SK-N-SH (cell line): ENCODE data around the gene TRIM67. TPM values are rescaled to one million over a fixed set of nuclear protein-coding genes. Genes with fewer than 3 reads are reported as not detected.
A peak's percentile ranks its signal among the peaks of the same experiment; 100 is the strongest.

Experiments used
- CTCF ChIA-PET: fragments of 300-600, 350-600 bp; formaldehyde crosslinking; extraction: SDS; loops from one replicate; lab custom pipeline; 2021; lab: Yijun Ruan, JAX
- POLR2A ChIA-PET: fragments of 350-600 bp; sonication (Branson Sonifier 250); formaldehyde crosslinking; extraction: SDS; loops from one replicate; lab custom pipeline; 2020; ENCODE audit warnings: antibody characterized with exemption, inconsistent platforms; lab: Yijun Ruan, JAX
- DNase-seq: peaks from one replicate; pipeline ENCODE4 v3.0.0; 2012
- H2AFZ ChIP-seq: fragments of 200-600 bp; sonication (generic); 2 replicates; pipeline ENCODE4 v1.8.1; 2016; ENCODE audit warnings: antibody characterized with exemption, mild to moderate bottlenecking, low read depth
- H3F3A ChIP-seq: fragments of 200-600 bp; sonication (generic); replicated peaks from 2 replicates; pipeline ENCODE3; 2016; ENCODE audit warnings: antibody characterized with exemption, mild to moderate bottlenecking; ENCODE audit not compliant: insufficient read depth
- H3K27ac ChIP-seq, 2 experiments: fragments of 200-500 bp in 1 of 2; fragments of 200-600 bp in 1 of 2; sonication (Bioruptor generic) in 1 of 2; sonication (generic), shearing (Covaris generic) in 1 of 2; 2 replicates each; pipeline versions ENCODE4 v1.5.1 to v1.6.1; 2014 to 2016; ENCODE audit warnings: low read depth in 2 of 2, inconsistent platforms in 1 of 2, low read length in 1 of 2, mild to moderate bottlenecking in 1 of 2, mixed read lengths in 1 of 2
- H3K27me3 ChIP-seq: fragments of 200-600 bp; sonication (generic), shearing (Covaris generic); 2 replicates; pipeline ENCODE4 v1.6.1; 2016; ENCODE audit warnings: mixed run types; ENCODE audit not compliant: insufficient read depth
- H3K36me3 ChIP-seq, 2 experiments: fragments of 200-500 bp in 1 of 2; fragments of 200-600 bp in 1 of 2; sonication (Bioruptor generic) in 1 of 2; sonication (generic) in 1 of 2; replicated peaks in 1 of 2; 2 replicates each; pipeline versions ENCODE3 to v1.5.1; 2014 to 2016; ENCODE audit warnings: low read length in 1 of 2, mild to moderate bottlenecking in 1 of 2; ENCODE audit not compliant: insufficient read depth in 2 of 2, control insufficient read depth in 1 of 2
- H3K4me1 ChIP-seq, 2 experiments: fragments of 200-500 bp in 1 of 2; fragments of 200-600 bp in 1 of 2; sonication (Bioruptor generic) in 1 of 2; sonication (generic), shearing (Covaris generic) in 1 of 2; 2 replicates each; pipeline versions ENCODE4 v1.5.1 to v1.6.1; 2014 to 2016; ENCODE audit warnings: low read depth in 1 of 2, low read length in 1 of 2, mixed run types in 1 of 2; ENCODE audit not compliant: insufficient read depth in 2 of 2, control insufficient read depth in 1 of 2
- H3K4me2 ChIP-seq: fragments of 200-600 bp; sonication (generic), shearing (Covaris generic); 2 replicates; pipeline ENCODE4 v1.6.1; 2017; ENCODE audit warnings: mixed run types
- H3K4me3 ChIP-seq, 2 experiments: fragments of 200-500 bp in 1 of 2; fragments of 200-600 bp in 1 of 2; sonication (Bioruptor generic) in 1 of 2; sonication (generic), shearing (Covaris generic) in 1 of 2; 2 replicates each; pipeline versions ENCODE4 v1.5.1 to v1.8.1; 2014 to 2016; ENCODE audit warnings: low read depth in 2 of 2, inconsistent platforms in 1 of 2, low read length in 1 of 2, mild to moderate bottlenecking in 1 of 2, mixed read lengths in 1 of 2, moderate library complexity in 1 of 2
- H3K79me2 ChIP-seq: fragments of 200-600 bp; sonication (generic); 2 replicates; pipeline ENCODE4 v1.8.1; 2017; ENCODE audit warnings: mild to moderate bottlenecking; ENCODE audit not compliant: insufficient read depth
- H3K9ac ChIP-seq: fragments of 200-600 bp; sonication (generic); 2 replicates; pipeline ENCODE4 v1.6.1; 2017; ENCODE audit warnings: mixed run types
- H3K9me2 ChIP-seq: fragments of 200-600 bp; sonication (generic); 2 replicates; pipeline ENCODE4 v1.6.1; 2017; ENCODE audit warnings: mixed run types
- H3K9me3 ChIP-seq: fragments of 200-600 bp; sonication (generic); 2 replicates; pipeline ENCODE4 v1.6.1; 2017; ENCODE audit warnings: mixed run types, mild to moderate bottlenecking, moderate library complexity
- H4K20me1 ChIP-seq: fragments of 200-600 bp; sonication (generic); 2 replicates; pipeline ENCODE4 v1.6.1; 2017; ENCODE audit warnings: mild to moderate bottlenecking, mixed run types; ENCODE audit not compliant: insufficient read depth
- EZH2phosphoT487 ChIP-seq: fragments of 200-600 bp; sonication (generic); IDR thresholded peaks from 2 replicates; pipeline ENCODE4 v1.6.1; 2017; ENCODE audit warnings: low read depth, mixed run types, mild to moderate bottlenecking, antibody characterized with exemption, moderate library complexity, borderline replicate concordance
- FOXJ3 ChIP-seq: sonication (generic); formaldehyde crosslinking; IDR thresholded peaks from 2 replicates; pipeline ENCODE4 v1.5.1; 2020; ENCODE audit warnings: mild to moderate bottlenecking, missing genetic modification reagents
- FOXM1 ChIP-seq: IDR thresholded peaks from 2 replicates; pipeline ENCODE4 v1.4.0; 2012; ENCODE audit warnings: low read depth, mild to moderate bottlenecking
- GABPA ChIP-seq: IDR thresholded peaks from 2 replicates; pipeline ENCODE4 v1.4.0; 2012; ENCODE audit warnings: low read depth, mild to moderate bottlenecking
- JUND ChIP-seq: IDR thresholded peaks from 2 replicates; pipeline ENCODE4 v1.4.0; 2012
- MAX ChIP-seq: IDR thresholded peaks from 2 replicates; pipeline ENCODE4 v1.4.0; 2012; ENCODE audit warnings: low read depth
- PBX3 ChIP-seq: IDR thresholded peaks from 2 replicates; pipeline ENCODE4; 2012
- REST ChIP-seq: IDR thresholded peaks from 2 replicates; pipeline ENCODE4 v1.6.1; 2012; ENCODE audit warnings: mild to moderate bottlenecking, low read depth, low read length, moderate library complexity
- RFX5 ChIP-seq: IDR thresholded peaks from 2 replicates; pipeline ENCODE4 v1.6.1; 2012; ENCODE audit warnings: mild to moderate bottlenecking, improper control_type of control experiment, low read length
- WGBS: methylation state at CpG from one replicate; pipeline ENCODE4 v1.1.6; 2017; ENCODE audit warnings: low lambda C conversion rate; 5-methylcytosine and 5-hydroxymethylcytosine counted together
- polyA plus RNA-seq, 3 experiments: library from polyadenylated mRNA; depleted of rRNA; stranded (reverse); fragments of >200 nt; gene quantifications; 2 replicates each; pipeline ENCODE4 v1.2.3, GENCODE V29; 2012

TRIM67 gene
- polyA plus RNA-seq, 1 of the 3 experiments (the other 2 are of a cell fraction) = not detected

- peak overlapping the region; percentile 36 to 64 for H3K4me3 ChIP-seq
- ChIA-PET POLR2A (interaction anchor here (0.6 kb wide), 1 partner anchor 59 kb away, joined by 3 read pairs; no protein-coding TSS in a partner anchor), CTCF (interaction anchor here (0.6 to 1.7 kb wide), 5 partner anchors 8 to 365 kb away, joined by 3 to 6 read pairs (median 4); no protein-coding TSS in a partner anchor)
- no peaks in the 10 kb centered on the region for H3K79me2 ChIP-seq
- no peaks in the 10 kb centered on the region for H3F3A ChIP-seq
- peak; percentile 78 for DNase-seq
- H3K27ac ChIP-seq = no peak overlapping the region
- H3K9me2 ChIP-seq = no peaks in the 10 kb centered on the region
- peak overlapping the region; percentile 89 for H3K4me2 ChIP-seq
- WGBS = 0% methylated on average over 2 of the region's 71 CpGs
- H3K4me1 ChIP-seq = peaks cover 0 to 15% of the 10 kb centered on the region in 2 experiments; a peak in 1 of 4 replicates
- no peaks in the 10 kb centered on the region for H3K9me3 ChIP-seq
- no peak overlapping the region for H2AFZ ChIP-seq
- peaks cover 40% of the 10 kb centered on the region for H3K27me3 ChIP-seq
- TF ChIP-seq PBX3 (no peak), EZH2phosphoT487 (no peak), GABPA (no peak), MAX (0 out of 2 replicates have a peak, but pooled peaks have one; percentile 50), REST (peak; percentile 96), RFX5 (no peak)
- no peaks in the 10 kb centered on the region for H4K20me1 ChIP-seq
- H3K36me3 ChIP-seq = no peaks in the 10 kb centered on the region
- H3K9ac ChIP-seq = no peak overlapping the region
Measured at GRCh38 chr1:231162297-231162969, 575 bp downstream of the TRIM67 start.

- no peak overlapping the region for H3K9ac ChIP-seq
- H3K4me1 ChIP-seq = peaks cover 0 to 15% of the 10 kb centered on the region in 2 experiments; a peak in 1 of 4 replicates
- H3K4me2 ChIP-seq = peak overlapping the region; percentile 89
- no peaks in the 10 kb centered on the region for H3K79me2 ChIP-seq
- H2AFZ ChIP-seq = no peak overlapping the region
- H3K9me2 ChIP-seq = no peaks in the 10 kb centered on the region
- no peak overlapping the region for H3K27ac ChIP-seq
- peaks cover 40% of the 10 kb centered on the region for H3K27me3 ChIP-seq
- TF ChIP-seq JUND = no peak
- no peak for TF ChIP-seq FOXM1
- 0 out of 2 replicates have a peak, but pooled peaks have one; percentile 19 for TF ChIP-seq FOXJ3 (CRISPR knock-in tag)
- ChIA-PET CTCF (interaction anchor here (0.6 to 1.7 kb wide), 6 partner anchors 7 to 366 kb away, joined by 3 to 6 read pairs (median 4); no protein-coding TSS in a partner anchor), POLR2A (no interaction called here)
- H4K20me1 ChIP-seq = no peaks in the 10 kb centered on the region
- H3F3A ChIP-seq = no peaks in the 10 kb centered on the region
- DNase-seq = peak; percentile 79
- peak overlapping the region in 1 of 2 experiments; percentile 36; a peak in 2 of 4 replicates for H3K4me3 ChIP-seq
- no peaks in the 10 kb centered on the region for H3K9me3 ChIP-seq
- WGBS = 5% methylated on average over 19 of the region's 97 CpGs
- H3K36me3 ChIP-seq = no peaks in the 10 kb centered on the region
Measured at GRCh38 chr1:231162970-231163829, 1.3 kb downstream of the TRIM67 start.
